ENCODE data around the gene EIF4G3. TPM values are rescaled to one million over a fixed set of nuclear protein-coding genes. Genes with fewer than 3 reads are reported as not detected.

Gene EIF4G3
- total and polyA plus RNA-seq, 9 of the 15 experiments (the other 6 are each of a cell fraction or from before 2014, with no cell fraction given) = 6.7 to 40.5 (median 32.1) TPM

DNA sequence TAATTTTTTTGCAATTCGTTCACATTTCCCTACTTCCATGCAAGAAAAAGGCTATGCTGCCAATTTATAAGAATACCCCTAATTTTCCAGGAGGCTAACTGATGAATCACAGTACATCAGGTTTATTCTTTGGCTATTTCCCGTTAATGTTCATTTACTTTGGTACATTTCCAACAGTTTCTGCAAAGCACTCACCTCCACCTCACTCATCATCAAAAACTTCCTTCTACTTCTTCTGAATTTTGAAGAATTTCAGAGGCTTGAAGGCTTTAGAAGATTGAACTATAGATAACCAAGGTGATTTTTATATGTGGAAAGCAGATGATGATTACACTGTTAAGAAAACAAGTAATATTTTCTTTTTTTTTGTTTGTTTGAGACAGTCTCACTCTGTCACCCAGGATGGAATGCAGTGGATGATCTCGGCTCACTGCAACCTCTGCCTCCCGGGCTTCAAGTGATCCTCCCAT, 329.1 kb downstream of the EIF4G3 start:
- Histone ChIP-seq H3K36me3 (ENCODE audit: control insufficient read depth, insufficient read depth, low read length) (peaks cover 40% of the 10 kb centered on the region), H3K27me3 (ENCODE audit: control insufficient read depth in 2 of 2, insufficient read depth in 2 of 2, low read length in 2 of 2) (no peaks in the 10 kb centered on the region), H3K4me2 (ENCODE audit: insufficient read depth, low read length) (no peak overlapping the region), H3K9ac (ENCODE audit: insufficient read depth in 1 of 2, low read depth in 2 of 2, low read length in 2 of 2) (no peak overlapping the region), H2AFZ (ENCODE audit: low read depth, low read length) (no peak overlapping the region), H3K4me3 (no peak overlapping the region), H3K9me1 (ENCODE audit: control insufficient read depth, insufficient read depth, low read length) (no peaks in the 10 kb centered on the region), H3K79me2 (ENCODE audit: control insufficient read depth, insufficient read depth, low read length) (no peaks in the 10 kb centered on the region), H3K27ac (ENCODE audit: extremely low read depth, low read depth, low read length) (no peak overlapping the region), H3K4me1 (replicated peaks in 1 of 2; ENCODE audit: control insufficient read depth in 2 of 2, insufficient read depth in 2 of 2, low read length in 2 of 2) (no peaks in the 10 kb centered on the region), H4K20me1 (replicated peaks; ENCODE audit: control insufficient read depth, insufficient read depth, low read length) (no peaks in the 10 kb centered on the region), H3K9me3 (replicated peaks; ENCODE audit: control insufficient read depth, insufficient read depth, low read depth, low read length) (no peaks in the 10 kb centered on the region)
- 91% methylated on average over 4 of the region's 4 CpGs for WGBS (ENCODE audit: insufficient coverage, low coverage, missing lambda C conversion rate)
- ChIA-PET CTCF (ENCODE audit: low intra/inter-chr PET ratio) (no interaction called here), POLR2A (no interaction called here)
- ATAC-seq = no peak
- in situ Hi-C loops (cut with MboI) (no loop called here), intact Hi-C loops (cut with micrococcal nuclease) (no loop called here)
- TF ChIP-seq NR2C1 (IDR thresholded peaks at IDR 0.05) (no peak), NR2C1 (tag; IDR thresholded peaks at IDR 0.05) (no peak), ZNF76 (CRISPR knock-in tag; IDR thresholded peaks at IDR 0.05; ENCODE audit: borderline replicate concordance) (no peak), ZC3H8 (IDR thresholded peaks at IDR 0.05) (no peak), ZNF408 (CRISPR knock-in tag; IDR thresholded peaks at IDR 0.05; ENCODE audit: low read depth) (no peak), NCOA2 (IDR thresholded peaks at IDR 0.05; ENCODE audit: partially characterized antibody in 2 of 2) (no peak), ZNF232 (CRISPR knock-in tag; IDR thresholded peaks at IDR 0.05) (no peak), ZNF444 (CRISPR knock-in tag; IDR thresholded peaks at IDR 0.05) (no peak), STAT6 (CRISPR knock-in tag; IDR thresholded peaks at IDR 0.05) (no peak), SMARCC2 (IDR thresholded peaks at IDR 0.05; ENCODE audit: low read depth) (no peak), HCFC1 (IDR thresholded peaks at IDR 0.05; ENCODE audit: low read depth, low read length) (no peak)
- TF ChIP-seq, protein P1, sequence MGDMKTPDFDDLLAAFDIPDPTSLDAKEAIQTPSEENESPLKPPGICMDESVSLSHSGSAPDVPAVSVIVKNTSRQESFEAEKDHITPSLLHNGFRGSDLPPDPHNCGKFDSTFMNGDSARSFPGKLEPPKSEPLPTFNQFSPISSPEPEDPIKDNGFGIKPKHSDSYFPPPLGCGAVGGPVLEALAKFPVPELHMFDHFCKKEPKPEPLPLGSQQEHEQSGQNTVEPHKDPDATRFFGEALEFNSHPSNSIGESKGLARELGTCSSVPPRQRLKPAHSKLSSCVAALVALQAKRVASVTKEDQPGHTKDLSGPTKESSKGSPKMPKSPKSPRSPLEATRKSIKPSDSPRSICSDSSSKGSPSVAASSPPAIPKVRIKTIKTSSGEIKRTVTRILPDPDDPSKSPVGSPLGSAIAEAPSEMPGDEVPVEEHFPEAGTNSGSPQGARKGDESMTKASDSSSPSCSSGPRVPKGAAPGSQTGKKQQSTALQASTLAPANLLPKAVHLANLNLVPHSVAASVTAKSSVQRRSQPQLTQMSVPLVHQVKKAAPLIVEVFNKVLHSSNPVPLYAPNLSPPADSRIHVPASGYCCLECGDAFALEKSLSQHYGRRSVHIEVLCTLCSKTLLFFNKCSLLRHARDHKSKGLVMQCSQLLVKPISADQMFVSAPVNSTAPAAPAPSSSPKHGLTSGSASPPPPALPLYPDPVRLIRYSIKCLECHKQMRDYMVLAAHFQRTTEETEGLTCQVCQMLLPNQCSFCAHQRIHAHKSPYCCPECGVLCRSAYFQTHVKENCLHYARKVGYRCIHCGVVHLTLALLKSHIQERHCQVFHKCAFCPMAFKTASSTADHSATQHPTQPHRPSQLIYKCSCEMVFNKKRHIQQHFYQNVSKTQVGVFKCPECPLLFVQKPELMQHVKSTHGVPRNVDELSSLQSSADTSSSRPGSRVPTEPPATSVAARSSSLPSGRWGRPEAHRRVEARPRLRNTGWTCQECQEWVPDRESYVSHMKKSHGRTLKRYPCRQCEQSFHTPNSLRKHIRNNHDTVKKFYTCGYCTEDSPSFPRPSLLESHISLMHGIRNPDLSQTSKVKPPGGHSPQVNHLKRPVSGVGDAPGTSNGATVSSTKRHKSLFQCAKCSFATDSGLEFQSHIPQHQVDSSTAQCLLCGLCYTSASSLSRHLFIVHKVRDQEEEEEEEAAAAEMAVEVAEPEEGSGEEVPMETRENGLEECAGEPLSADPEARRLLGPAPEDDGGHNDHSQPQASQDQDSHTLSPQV (IDR thresholded peaks at IDR 0.05) = no peak
- TF ChIP-seq, protein P2, sequence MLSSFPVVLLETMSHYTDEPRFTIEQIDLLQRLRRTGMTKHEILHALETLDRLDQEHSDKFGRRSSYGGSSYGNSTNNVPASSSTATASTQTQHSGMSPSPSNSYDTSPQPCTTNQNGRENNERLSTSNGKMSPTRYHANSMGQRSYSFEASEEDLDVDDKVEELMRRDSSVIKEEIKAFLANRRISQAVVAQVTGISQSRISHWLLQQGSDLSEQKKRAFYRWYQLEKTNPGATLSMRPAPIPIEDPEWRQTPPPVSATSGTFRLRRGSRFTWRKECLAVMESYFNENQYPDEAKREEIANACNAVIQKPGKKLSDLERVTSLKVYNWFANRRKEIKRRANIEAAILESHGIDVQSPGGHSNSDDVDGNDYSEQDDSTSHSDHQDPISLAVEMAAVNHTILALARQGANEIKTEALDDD (IDR thresholded peaks at IDR 0.05) = no peak
- TF ChIP-seq, protein P3, sequence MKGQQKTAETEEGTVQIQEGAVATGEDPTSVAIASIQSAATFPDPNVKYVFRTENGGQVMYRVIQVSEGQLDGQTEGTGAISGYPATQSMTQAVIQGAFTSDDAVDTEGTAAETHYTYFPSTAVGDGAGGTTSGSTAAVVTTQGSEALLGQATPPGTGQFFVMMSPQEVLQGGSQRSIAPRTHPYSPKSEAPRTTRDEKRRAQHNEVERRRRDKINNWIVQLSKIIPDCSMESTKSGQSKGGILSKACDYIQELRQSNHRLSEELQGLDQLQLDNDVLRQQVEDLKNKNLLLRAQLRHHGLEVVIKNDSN (CRISPR knock-in tag; IDR thresholded peaks at IDR 0.05) = no peak
- no TSS peak for BruUV-seq (replicated peaks)
- DNase-seq (ENCODE audit: extremely low read depth in 1 of 4, low spot score in 3 of 4) = no peak
- no peak for FAIRE-seq

All from K562 (cell line).